ENCODE data around the gene SLC44A1. TPM values are rescaled to one million over a fixed set of nuclear protein-coding genes. Genes with fewer than 3 reads are reported as not detected.

The SLC44A1 gene
- total and polyA plus RNA-seq, 12 donors = 6.8 to 73.1 (median 36.3) TPM

DNA sequence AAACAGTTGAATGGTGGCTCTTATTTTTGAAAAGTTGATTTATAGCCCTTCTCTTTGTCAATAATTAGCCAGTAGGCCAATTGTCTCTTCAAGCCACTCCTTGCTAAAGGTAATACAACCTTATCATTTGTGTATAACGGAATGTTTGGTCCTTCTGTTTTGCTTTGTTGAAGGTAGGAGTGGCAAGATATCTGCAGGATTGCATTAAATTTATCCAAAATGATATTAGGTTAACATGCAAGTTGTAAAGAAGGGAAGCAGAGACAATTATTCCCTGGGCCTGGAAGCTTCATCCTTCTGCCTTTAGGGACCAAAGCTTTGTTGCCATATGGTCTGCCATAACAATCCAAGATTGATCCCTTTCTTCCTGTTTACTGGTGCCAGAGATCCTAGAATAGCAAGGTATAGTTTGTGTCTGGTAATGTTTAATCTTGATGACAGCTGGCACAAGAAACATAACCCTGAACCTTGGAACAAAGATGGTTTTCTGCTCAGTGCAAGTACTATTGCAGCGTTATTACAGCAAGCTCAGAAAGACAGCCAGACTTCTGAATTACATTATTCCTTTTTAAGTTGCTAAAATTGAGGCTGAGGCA lies 187.9 kb downstream of the SLC44A1 start:
- H3K27ac ChIP-seq = no peak overlapping the region
- no peak for DNase-seq
- peaks cover 0 to 3% of the 10 kb centered on the region in 2 donors for H3K4me1 ChIP-seq (replicated peaks in 1 of 2)
- no peaks in the 10 kb centered on the region for H3K9me3 ChIP-seq (replicated peaks in 1 of 3)
- intact Hi-C loops (cut with DNase I) = loop anchor here in 1 of 2 donors (10.0 kb wide), 1 partner anchor 262 kb away; the partner anchor contains the start of gene TMEM38B
- H3K27me3 ChIP-seq = no peaks in the 10 kb centered on the region
- H3K36me3 ChIP-seq (replicated peaks in 1 of 2) = no peaks in the 10 kb centered on the region
- H3K4me3 ChIP-seq = no peak overlapping the region
- 70 to 83% (median 73%) methylated on average over 2 of the region's 2 CpGs for WGBS, 4 donors
- TF ChIP-seq, protein P1, sequence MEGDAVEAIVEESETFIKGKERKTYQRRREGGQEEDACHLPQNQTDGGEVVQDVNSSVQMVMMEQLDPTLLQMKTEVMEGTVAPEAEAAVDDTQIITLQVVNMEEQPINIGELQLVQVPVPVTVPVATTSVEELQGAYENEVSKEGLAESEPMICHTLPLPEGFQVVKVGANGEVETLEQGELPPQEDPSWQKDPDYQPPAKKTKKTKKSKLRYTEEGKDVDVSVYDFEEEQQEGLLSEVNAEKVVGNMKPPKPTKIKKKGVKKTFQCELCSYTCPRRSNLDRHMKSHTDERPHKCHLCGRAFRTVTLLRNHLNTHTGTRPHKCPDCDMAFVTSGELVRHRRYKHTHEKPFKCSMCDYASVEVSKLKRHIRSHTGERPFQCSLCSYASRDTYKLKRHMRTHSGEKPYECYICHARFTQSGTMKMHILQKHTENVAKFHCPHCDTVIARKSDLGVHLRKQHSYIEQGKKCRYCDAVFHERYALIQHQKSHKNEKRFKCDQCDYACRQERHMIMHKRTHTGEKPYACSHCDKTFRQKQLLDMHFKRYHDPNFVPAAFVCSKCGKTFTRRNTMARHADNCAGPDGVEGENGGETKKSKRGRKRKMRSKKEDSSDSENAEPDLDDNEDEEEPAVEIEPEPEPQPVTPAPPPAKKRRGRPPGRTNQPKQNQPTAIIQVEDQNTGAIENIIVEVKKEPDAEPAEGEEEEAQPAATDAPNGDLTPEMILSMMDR (IDR thresholded peaks at IDR 0.05) = no peak
- TF ChIP-seq POLR2A (IDR thresholded peaks at IDR 0.05) = no peak

DNA sequence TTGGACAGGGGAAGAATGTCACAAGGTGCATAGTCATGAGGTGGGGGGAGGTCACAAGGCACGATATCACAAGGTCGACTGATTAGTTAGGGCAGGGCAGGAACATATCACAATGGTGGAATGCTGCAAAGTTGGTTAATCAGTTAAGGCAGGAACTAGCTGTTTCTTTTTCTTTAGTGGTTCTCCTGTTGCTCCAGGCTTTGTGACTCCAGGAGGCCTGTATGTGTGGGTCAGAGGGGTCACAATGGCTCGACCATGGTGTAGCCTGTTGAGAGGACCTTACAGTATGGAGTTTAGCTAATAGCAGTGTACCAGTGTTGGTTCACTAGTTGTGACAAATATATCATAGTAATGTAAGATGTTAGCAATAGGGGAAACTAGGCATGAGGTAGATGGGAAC lies 191.0 kb downstream of the SLC44A1 start:
- TF ChIP-seq POLR2A (IDR thresholded peaks at IDR 0.05) = no peak
- TF ChIP-seq, protein P1 (IDR thresholded peaks at IDR 0.05) = no peak
- no peak overlapping the region for H3K27ac ChIP-seq
- H3K9me3 ChIP-seq (replicated peaks in 1 of 3) = no peaks in the 10 kb centered on the region
- H3K27me3 ChIP-seq = no peaks in the 10 kb centered on the region
- intact Hi-C loops (cut with DNase I) = loop anchor here in 1 of 2 donors (10.0 kb wide), 1 partner anchor 259 kb away; the partner anchor contains the start of gene TMEM38B
- H3K4me1 ChIP-seq (replicated peaks in 1 of 2) = peaks cover 0 to 3% of the 10 kb centered on the region in 2 donors
- no peak overlapping the region for H3K4me3 ChIP-seq
- WGBS, 4 donors = 48 to 76% (median 67%) methylated on average over 3 of the region's 3 CpGs
- no peaks in the 10 kb centered on the region for H3K36me3 ChIP-seq (replicated peaks in 1 of 2)
- no peak for DNase-seq

DNA sequence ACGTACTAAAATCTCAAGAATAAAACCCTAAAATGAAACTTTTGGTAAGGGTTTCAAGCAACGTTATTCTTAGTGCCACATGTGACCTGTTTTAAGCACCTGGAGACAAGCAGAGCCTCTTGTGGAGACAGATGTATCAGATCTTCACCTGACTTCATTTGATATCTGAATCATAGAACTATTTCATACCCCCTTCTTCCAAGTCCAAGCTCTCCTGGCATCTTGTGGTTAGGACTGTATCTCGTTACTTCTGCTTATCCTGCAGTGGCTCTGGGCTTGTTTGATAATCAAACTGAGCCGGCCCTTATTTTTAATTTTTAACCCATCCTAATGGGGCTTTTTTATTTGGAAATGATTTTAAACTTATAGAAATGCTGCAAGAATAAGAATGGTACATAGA lies 192.3 kb downstream of the SLC44A1 start:
- Histone ChIP-seq H3K27ac (no peak overlapping the region), H3K27me3 (no peaks in the 10 kb centered on the region), H3K36me3 (replicated peaks in 1 of 2) (no peaks in the 10 kb centered on the region), H3K4me3 (no peak overlapping the region), H3K4me1 (replicated peaks in 1 of 2) (peaks cover 9 to 11% of the 10 kb centered on the region in 2 donors), H3K9me3 (replicated peaks in 1 of 3) (no peaks in the 10 kb centered on the region)
- TF ChIP-seq, protein P1 (IDR thresholded peaks at IDR 0.05) = no peak
- TF ChIP-seq POLR2A (IDR thresholded peaks at IDR 0.05) = no peak
- no peak for DNase-seq
- intact Hi-C loops (cut with DNase I) = loop anchor here in 1 of 2 donors (10.0 kb wide), 1 partner anchor 258 kb away; the partner anchor contains the start of gene TMEM38B
- 88 to 90% (median 89%) methylated on average over 4 of the region's 4 CpGs for WGBS, 4 donors

GRCh38 chr9:105437704-105438103 lies 193.3 kb downstream of the SLC44A1 start:
- 87 to 100% (median 88%) methylated on average over 1 of the region's 1 CpG for WGBS, 4 donors
- Histone ChIP-seq H3K9me3 (replicated peaks in 1 of 3) (no peaks in the 10 kb centered on the region), H3K27ac (no peak overlapping the region), H3K4me1 (replicated peaks in 1 of 2) (peaks cover 14 to 15% of the 10 kb centered on the region in 2 donors), H3K4me3 (no peak overlapping the region), H3K36me3 (replicated peaks in 1 of 2) (no peaks in the 10 kb centered on the region), H3K27me3 (no peaks in the 10 kb centered on the region)
- intact Hi-C loops (cut with DNase I) = loop anchor here in 1 of 2 donors (10.0 kb wide), 1 partner anchor 257 kb away; the partner anchor contains the start of gene TMEM38B
- no peak for TF ChIP-seq POLR2A (IDR thresholded peaks at IDR 0.05)
- TF ChIP-seq, protein P1 (IDR thresholded peaks at IDR 0.05) = no peak
- no peak for DNase-seq

All from adrenal gland (tissue), 12 donors.